IMR-90 (cell line): ENCODE measurements around the gene FMN1. TPM values are rescaled to one million over a fixed set of nuclear protein-coding genes. Genes with fewer than 3 reads are reported as not detected.

ENCODE experiments used
- ATAC-seq: fragments of 200-7000 bp; cut with Tn5 transposase; 2 replicates; pipeline ENCODE4 v1.9.1; 2020; ENCODE audit warnings: low read depth, mild to moderate bottlenecking, moderate library complexity
- BruUV-seq: library from RNA; stranded (reverse); fragments of 400-500 nt; replicated peaks from 2 replicates; lab custom pipeline; 2021; lab: Mats Ljungman, UMichigan
- CTCF ChIA-PET: fragments of 300-600 bp; formaldehyde crosslinking; extraction: SDS; loops from one replicate; lab custom pipeline; 2021; ENCODE audit warnings: antibody characterized with exemption; lab: Yijun Ruan, JAX
- POLR2A ChIA-PET: fragments of 300-600 bp; sonication (Branson Sonifier 250); formaldehyde crosslinking; loops from one replicate; lab custom pipeline; 2022; ENCODE audit warnings: antibody characterized with exemption; ENCODE audit not compliant: unreplicated experiment; lab: Charles Lee
- DNase-seq: peaks from one replicate; pipeline ENCODE4 v3.0.0; 2013
- H2AFZ ChIP-seq: replicated peaks from 2 replicates; pipeline ENCODE3; 2013; ENCODE audit warnings: low read length, mild to moderate bottlenecking; ENCODE audit not compliant: poor library complexity
- H2AK5ac ChIP-seq: 2 replicates; pipeline ENCODE4 v1.6.1; 2013; ENCODE audit warnings: low read depth, low read length, inconsistent platforms
- H2AK9ac ChIP-seq: replicated peaks from 2 replicates; pipeline ENCODE3; 2013; ENCODE audit warnings: mild to moderate bottlenecking, low read depth, low read length, moderate library complexity; ENCODE audit not compliant: poor library complexity
- H2BK120ac ChIP-seq: 2 replicates; pipeline ENCODE4 v1.6.1; 2013; ENCODE audit warnings: low read depth, low read length, inconsistent platforms
- H2BK15ac ChIP-seq: 3 replicates; pipeline ENCODE4 v1.6.1; 2013; ENCODE audit warnings: low read depth, low read length, inconsistent platforms
- H2BK20ac ChIP-seq: 2 replicates; pipeline ENCODE4 v1.6.1; 2013; ENCODE audit warnings: low read depth, mild to moderate bottlenecking, inconsistent platforms, low read length, moderate library complexity
- H2BK5ac ChIP-seq: 2 replicates; pipeline ENCODE4 v1.6.1; 2013; ENCODE audit warnings: mild to moderate bottlenecking, low read depth, low read length, inconsistent platforms; ENCODE audit not compliant: poor library complexity, severe bottlenecking
- H3K14ac ChIP-seq: replicated peaks from 2 replicates; pipeline ENCODE4 v1.6.1; 2013; ENCODE audit warnings: low read depth, low read length, inconsistent platforms
- H3K18ac ChIP-seq: 2 replicates; pipeline ENCODE4 v1.6.1; 2013; ENCODE audit warnings: low read depth, low read length, control low read depth
- H3K23ac ChIP-seq: 2 replicates; pipeline ENCODE4 v1.6.1; 2013; ENCODE audit warnings: low read depth, low read length, inconsistent platforms
- H3K27ac ChIP-seq: 2 replicates; pipeline ENCODE4 v1.5.1; 2013; ENCODE audit warnings: mild to moderate bottlenecking, control low read depth, low read length; ENCODE audit not compliant: insufficient read depth
- H3K27me3 ChIP-seq: 2 replicates; pipeline ENCODE4 v1.6.1; 2013; ENCODE audit warnings: low read length; ENCODE audit not compliant: control insufficient read depth, insufficient read depth
- H3K36me3 ChIP-seq: 2 replicates; pipeline ENCODE4 v1.6.1; 2013; ENCODE audit warnings: low read length, mixed read lengths; ENCODE audit not compliant: control insufficient read depth, insufficient read depth
- H3K4ac ChIP-seq: 2 replicates; pipeline ENCODE4 v1.6.1; 2013; ENCODE audit warnings: low read depth, low read length, inconsistent platforms
- H3K4me1 ChIP-seq: 2 replicates; pipeline ENCODE4 v1.6.1; 2013; ENCODE audit warnings: low read length, mixed read lengths; ENCODE audit not compliant: control insufficient read depth, insufficient read depth
- H3K4me2 ChIP-seq: 2 replicates; pipeline ENCODE4 v1.6.1; 2013; ENCODE audit warnings: low read depth, mild to moderate bottlenecking, control low read depth, low read length, moderate library complexity
- H3K4me3 ChIP-seq: 2 replicates; pipeline ENCODE4 v1.5.1; 2013; ENCODE audit warnings: low read depth, mild to moderate bottlenecking, control low read depth, low read length, moderate library complexity; ENCODE audit not compliant: insufficient read depth
- H3K56ac ChIP-seq: 2 replicates; pipeline ENCODE4 v1.6.1; 2013; ENCODE audit warnings: low read length, inconsistent platforms; ENCODE audit not compliant: insufficient read depth; ENCODE audit errors: extremely low read depth
- H3K79me1 ChIP-seq, 2 experiments: 2 replicates each; pipeline ENCODE4 v1.6.1; 2013; ENCODE audit warnings: low read length in 2 of 2, inconsistent platforms in 1 of 2, low read depth in 1 of 2
- H3K9ac ChIP-seq: 2 replicates; pipeline ENCODE4 v1.6.1; 2013; ENCODE audit warnings: low read depth, low read length, control low read depth
- H3K9me1 ChIP-seq: 2 replicates; pipeline ENCODE4 v1.6.1; 2013; ENCODE audit warnings: low read length, inconsistent platforms; ENCODE audit not compliant: insufficient read depth
- H3K9me3 ChIP-seq: 2 replicates; pipeline ENCODE4 v1.6.1; 2013; ENCODE audit warnings: low read length; ENCODE audit not compliant: control insufficient read depth, insufficient read depth
- H4K20me1 ChIP-seq: 2 replicates; pipeline ENCODE4 v1.6.1; 2013; ENCODE audit warnings: low read length, inconsistent platforms; ENCODE audit not compliant: insufficient read depth
- H4K5ac ChIP-seq: 2 replicates; pipeline ENCODE4 v1.6.1; 2013; ENCODE audit warnings: mild to moderate bottlenecking, low read depth, low read length, control low read depth
- H4K8ac ChIP-seq, 2 experiments: 2 replicates each; pipeline ENCODE4 v1.6.1; 2013; ENCODE audit warnings: low read depth in 2 of 2, low read length in 2 of 2, control low read depth in 1 of 2, inconsistent platforms in 1 of 2
- H4K91ac ChIP-seq: 2 replicates; pipeline ENCODE4 v1.6.1; 2013; ENCODE audit warnings: low read depth, low read length, inconsistent platforms; ENCODE audit not compliant: insufficient read depth
- CHD1 ChIP-seq: IDR thresholded peaks from 2 replicates; pipeline ENCODE4 v1.6.1; 2012; ENCODE audit warnings: low read depth, low read length, improper control_type of control experiment
- WGBS, 2 experiments: methylation state at CpG; one replicate each; pipeline versions ENCODE4 v1.1.5 to v1.1.7; 2013; ENCODE audit warnings: missing lambda C conversion rate in 2 of 2; ENCODE audit not compliant: insufficient read length in 1 of 2; ENCODE audit errors: extremely low coverage in 2 of 2; 5-methylcytosine and 5-hydroxymethylcytosine counted together
- dilution Hi-C: fragments of 300-500 bp; cut with HindIII; formaldehyde crosslinking; loops from one replicate; pipeline ENCODE4 v1.14.3; 2018; ENCODE audit warnings: low sequenced_read_pairs; ENCODE audit not compliant: unreplicated experiment
- in situ Hi-C: fragments of 300-500 bp; cut with MboI; formaldehyde crosslinking; loops from 3 replicates; pipeline ENCODE4 v1.14.3; 2019; ENCODE audit warnings: low sequenced_read_pairs, inconsistent platforms, mixed read lengths
- intact Hi-C: fragments of 100-400 bp; cut with micrococcal nuclease; formaldehyde crosslinking; loops from 2 replicates; pipeline ENCODE4 v1.10.0; 2022
- polyA plus RNA-seq, 3 experiments: library from polyadenylated mRNA; depleted of rRNA; stranded (reverse); fragments of >200 nt; gene quantifications; 2 replicates each; pipeline ENCODE4 v1.2.3, GENCODE V29; 2012; ENCODE audit warnings: low replicate concordance in 1 of 3
- total RNA-seq: library from RNA; depleted of rRNA; stranded (reverse); fragments of >200 nt; gene quantifications from 2 replicates; pipeline ENCODE4 v1.2.3, GENCODE V29; 2012
- TF ChIP-seq, protein P1 (sequence below): fragments of 150-350 bp; IDR thresholded peaks from 2 replicates; pipeline ENCODE4 v1.6.1; 2017; ENCODE audit warnings: mild to moderate bottlenecking, antibody characterized with exemption, low read length, low read depth

Gene FMN1
- total and polyA plus RNA-seq, 2 of the 4 experiments (the other 2 are of a cell fraction) = 7.3 to 17.6 TPM

GRCh38 chr15:32866454-32867312 lies 327.8 kb downstream of the FMN1 start:
- peak overlapping the region; percentile 100 for H4K5ac ChIP-seq
- H3K9ac ChIP-seq = peak overlapping the region; percentile 56
- H3K4me2 ChIP-seq = peak overlapping the region; percentile 34; the same call in 1 of the 2 replicates
- peak overlapping the region; percentile 97 for H3K27ac ChIP-seq
- ATAC-seq (peak; percentile 3; the same call in 1 of the 2 replicates), DNase-seq (peak; percentile 50)
- H4K91ac ChIP-seq = peak overlapping the region; percentile 100
- peak overlapping the region; percentile 93 for H3K23ac ChIP-seq
- H3K4me1 ChIP-seq = peaks cover 32% of the 10 kb centered on the region
- in situ Hi-C loops = no loop called here
- H3K56ac ChIP-seq = peak overlapping the region; percentile 99
- 38% methylated on average over 3 of the region's 6 CpGs; no CpG with 5 or more reads in 1 of the 2 experiments for WGBS, 2 experiments
- peaks cover 19% of the 10 kb centered on the region for H3K9me1 ChIP-seq
- POLR2A ChIA-PET = interaction anchor here (0.5 kb wide), 1 partner anchor 154 kb away, joined by 8 read pairs; no protein-coding TSS in a partner anchor
- H2AK9ac ChIP-seq = peak overlapping the region; percentile 79
- H2BK120ac ChIP-seq = peak overlapping the region; percentile 98
- H3K27me3 ChIP-seq = no peaks in the 10 kb centered on the region
- peak overlapping the region; percentile 94 to 99 for H4K8ac ChIP-seq
- dilution Hi-C loops = no loop called here
- H3K4me3 ChIP-seq = no peak overlapping the region
- peak overlapping the region; percentile 46 for H2AFZ ChIP-seq
- H2BK5ac ChIP-seq = peak overlapping the region; percentile 100
- peak overlapping the region; percentile 95 for H2BK15ac ChIP-seq
- peaks cover 21 to 52% of the 10 kb centered on the region in 2 experiments for H3K79me1 ChIP-seq
- peak overlapping the region; percentile 97 for H2BK20ac ChIP-seq
- no peaks in the 10 kb centered on the region; the same call in 1 of the 2 replicates for H3K36me3 ChIP-seq
- H3K14ac ChIP-seq = peak overlapping the region; percentile 95
- H3K18ac ChIP-seq = peak overlapping the region; percentile 100
- intact Hi-C loops = loop anchor here (10.0 kb wide), 1 partner anchor 268 kb away; no protein-coding TSS in a partner anchor
- CTCF ChIA-PET = interaction anchor here (1.0 kb wide), 1 partner anchor 16 kb away, joined by 3 read pairs; no protein-coding TSS in a partner anchor
- H3K4ac ChIP-seq = peak overlapping the region; percentile 99
- TF ChIP-seq, protein P1, sequence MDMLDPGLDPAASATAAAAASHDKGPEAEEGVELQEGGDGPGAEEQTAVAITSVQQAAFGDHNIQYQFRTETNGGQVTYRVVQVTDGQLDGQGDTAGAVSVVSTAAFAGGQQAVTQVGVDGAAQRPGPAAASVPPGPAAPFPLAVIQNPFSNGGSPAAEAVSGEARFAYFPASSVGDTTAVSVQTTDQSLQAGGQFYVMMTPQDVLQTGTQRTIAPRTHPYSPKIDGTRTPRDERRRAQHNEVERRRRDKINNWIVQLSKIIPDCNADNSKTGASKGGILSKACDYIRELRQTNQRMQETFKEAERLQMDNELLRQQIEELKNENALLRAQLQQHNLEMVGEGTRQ = no peak
- TF ChIP-seq CHD1 = peak; percentile 48; the same call in 1 of the 2 replicates
- no TSS peak for BruUV-seq
- H4K20me1 ChIP-seq = no peaks in the 10 kb centered on the region
- no peaks in the 10 kb centered on the region for H3K9me3 ChIP-seq
- H2AK5ac ChIP-seq = peak overlapping the region; percentile 97
